ENCODE results near the gene SPNS3. TPM values are rescaled to one million over a fixed set of nuclear protein-coding genes. Genes with fewer than 3 reads are reported as not detected.

SPNS3 gene
- total RNA-seq, 1 experiment from 2014 or later, result not detected

DNA sequence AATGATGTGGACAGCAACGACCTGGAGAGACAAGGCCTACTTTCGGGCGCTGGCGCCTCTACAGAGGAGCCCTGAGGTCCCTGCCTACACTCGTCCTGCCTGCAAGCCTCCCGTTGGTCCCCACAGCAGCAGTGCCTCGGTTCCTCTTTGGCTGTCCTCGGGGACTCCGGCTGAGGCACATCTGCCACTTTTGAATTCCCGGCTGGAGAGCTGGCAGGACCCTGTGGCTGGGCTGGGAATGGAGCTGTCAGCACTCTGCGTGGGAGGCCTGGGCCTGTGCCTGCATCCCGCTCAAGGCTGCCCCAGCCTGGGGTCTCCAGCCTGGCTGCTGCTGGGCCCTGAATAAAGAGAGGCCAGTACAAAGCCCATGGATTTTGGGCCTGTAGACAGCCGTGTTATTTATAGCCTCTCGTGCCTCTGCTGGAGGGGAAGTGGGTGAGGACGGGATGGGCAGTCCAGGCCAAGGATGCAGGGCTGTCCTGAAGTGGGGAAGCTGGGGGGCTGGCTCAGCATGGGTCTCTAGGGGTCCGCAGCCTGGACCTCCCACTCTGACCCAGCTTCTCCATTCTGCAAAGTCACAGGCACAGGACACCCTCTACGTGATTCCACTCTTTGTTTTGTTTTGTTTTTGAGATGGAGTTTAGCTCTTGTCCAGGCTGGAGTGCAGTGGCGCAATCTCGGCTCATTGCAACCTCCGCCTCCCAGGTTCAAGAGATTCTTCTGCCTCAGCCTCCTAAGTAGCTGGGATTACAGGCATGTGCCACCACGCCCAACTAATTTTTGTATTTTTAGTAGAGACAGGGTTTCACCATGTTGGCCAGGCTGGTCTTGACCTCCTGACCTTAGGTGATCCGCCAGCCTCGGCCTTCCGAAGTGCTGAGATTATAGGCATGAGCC lies 54.3 kb downstream of the SPNS3 start:
- no peak for DNase-seq (ENCODE audit: low read depth)

DNA sequence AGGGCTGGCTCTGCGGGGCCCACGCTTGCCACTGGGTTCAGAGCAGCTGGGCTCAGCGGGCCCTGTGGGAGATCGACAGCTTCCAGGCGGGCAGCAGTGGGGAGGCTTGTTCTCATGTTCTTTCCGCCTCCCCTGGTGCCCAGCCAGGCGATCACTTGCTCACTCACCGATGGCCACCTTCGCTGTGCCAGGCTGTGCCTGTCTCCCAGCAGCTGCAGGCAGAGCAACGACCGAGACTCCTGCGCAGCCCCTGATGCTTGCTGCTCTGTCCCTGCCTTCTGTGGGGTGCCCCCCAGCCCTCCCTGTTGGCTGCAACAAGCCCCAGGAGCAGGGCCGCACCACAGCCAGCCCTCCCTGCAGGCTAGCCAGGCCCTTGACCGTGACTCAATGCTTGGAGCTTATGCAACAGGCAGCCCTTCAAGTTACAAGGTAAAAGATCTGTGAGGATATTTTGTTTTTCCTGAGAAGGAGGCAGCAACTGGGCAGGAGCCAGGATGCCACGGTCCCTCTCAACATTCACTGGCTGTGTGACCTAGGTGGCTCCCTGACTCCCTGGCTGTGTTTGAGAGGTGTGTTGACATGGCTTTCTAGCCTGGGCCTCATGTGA lies 55.4 kb downstream of the SPNS3 start:
- no peak for DNase-seq (ENCODE audit: low read depth)

DNA sequence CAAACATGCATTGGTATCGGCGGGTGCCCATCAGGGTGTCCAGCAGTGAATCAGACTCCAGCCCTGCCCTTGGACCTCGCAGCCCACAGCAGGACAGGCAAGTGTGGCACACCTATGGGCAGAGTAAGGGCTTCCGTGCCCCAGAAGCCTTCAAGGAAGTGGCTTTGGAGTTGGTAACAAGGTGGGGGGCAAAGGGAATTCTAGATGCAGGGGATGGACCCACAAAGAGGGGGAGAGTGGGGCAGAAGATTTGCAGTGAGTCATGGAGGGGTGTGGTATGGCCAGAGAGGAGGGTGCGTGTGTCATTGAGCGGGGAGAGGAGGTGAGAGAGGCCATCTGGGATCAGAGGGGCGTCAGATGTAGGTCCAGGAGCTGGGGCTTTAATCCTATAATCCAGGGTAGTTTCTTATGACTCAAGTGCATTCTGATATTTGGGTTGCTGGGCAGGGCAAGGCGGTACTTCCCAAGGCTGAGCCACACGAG lies 56.4 kb downstream of the SPNS3 start:
- DNase-seq (ENCODE audit: low read depth), result no peak

DNA sequence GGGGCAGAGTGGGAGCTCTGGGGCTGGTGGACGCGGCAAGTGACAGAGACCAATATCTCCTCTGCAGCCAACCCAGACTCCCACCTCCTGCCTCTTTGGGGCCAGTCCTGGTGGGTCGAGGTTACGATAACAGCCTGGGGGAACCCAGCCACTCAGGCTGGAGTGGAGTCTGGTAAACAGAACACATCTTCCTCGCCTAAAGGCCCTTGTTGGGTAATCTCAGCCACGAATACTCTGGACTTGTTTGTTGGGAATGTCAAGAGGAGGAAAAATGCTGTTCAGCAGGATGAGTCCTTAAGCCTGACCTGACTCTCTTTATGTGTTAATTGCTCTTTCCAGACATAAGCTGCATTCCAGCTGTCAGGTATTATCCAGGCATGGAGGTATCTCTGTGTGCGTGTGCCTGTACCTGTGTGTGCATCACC lies 56.9 kb downstream of the SPNS3 start:
- DNase-seq (ENCODE audit: low read depth), result no peak

DNA sequence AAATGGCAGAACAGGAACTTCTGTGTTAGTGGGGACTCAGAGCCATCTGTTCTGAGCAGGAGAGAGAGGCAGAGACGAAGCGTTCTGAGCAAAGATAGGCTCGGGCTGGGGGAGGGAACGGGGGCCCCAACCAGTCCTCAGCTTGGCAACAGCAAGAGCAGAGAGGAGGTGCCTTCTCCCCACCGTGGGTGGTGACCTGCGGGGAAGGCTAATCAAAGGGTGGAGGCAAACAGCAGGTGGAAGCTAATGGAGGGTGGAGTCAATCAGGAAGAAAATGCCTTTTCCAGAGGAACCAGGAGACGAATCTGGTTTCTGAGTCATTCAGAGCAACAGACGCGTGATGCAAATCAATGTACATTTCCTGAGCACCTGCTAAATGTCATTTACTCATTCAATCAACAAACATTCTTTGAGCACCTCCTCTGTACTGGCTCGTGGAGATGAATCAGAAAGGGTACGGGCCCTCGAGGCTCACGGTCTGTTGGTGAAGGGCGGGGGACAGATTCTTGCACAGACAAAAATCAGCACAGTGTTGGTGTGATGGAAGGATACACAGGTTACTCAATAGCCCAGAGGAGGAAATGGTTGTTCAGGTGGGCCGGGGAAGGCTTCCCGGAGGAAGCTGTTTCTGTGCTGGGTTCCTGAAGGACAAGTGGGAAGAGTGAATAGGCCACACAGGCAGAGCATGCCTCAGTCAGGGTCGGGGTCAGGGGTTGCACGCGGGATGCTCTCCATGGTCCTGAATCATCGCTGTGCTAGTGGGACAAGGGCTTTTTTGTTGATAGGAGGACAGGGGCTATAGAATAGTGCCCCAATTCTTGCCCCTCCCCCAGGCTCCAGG lies 59.2 kb downstream of the SPNS3 start:
- DNase-seq (ENCODE audit: low read depth), result peak; percentile 24

DNA sequence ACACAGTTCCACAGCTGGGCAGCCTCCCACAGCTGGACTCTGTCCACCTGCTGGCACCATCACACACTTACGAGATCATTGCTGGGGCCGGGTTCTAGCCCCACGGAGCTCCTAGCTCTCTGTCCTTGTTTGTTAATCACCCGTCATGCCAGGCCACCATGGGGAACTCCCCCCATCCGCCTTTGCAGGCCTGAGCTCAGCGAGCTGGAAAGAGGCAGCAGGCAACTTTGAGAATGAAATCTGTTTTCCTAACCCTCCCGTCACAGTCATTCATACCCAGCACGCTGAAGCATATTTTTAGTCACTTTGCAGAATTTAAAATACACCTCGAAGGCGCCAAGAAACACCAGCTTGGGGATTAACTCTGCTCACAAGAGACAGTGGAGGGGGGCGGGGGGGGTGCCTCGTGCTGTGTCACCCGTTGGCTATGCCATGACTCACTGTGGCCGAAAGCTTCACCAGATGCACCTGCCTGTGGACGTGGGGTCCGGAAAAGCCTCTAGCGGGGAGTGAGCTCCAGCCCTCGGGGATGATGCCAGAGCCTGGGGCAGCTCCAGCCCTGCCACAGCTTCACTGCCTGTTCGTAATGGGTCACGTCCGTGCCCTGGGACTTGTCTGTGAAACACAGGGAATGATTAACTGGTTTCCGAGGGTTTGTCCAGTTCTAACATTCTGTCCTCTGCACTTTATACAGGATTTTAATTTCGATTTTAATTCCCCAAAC lies 63.5 kb downstream of the SPNS3 start:
- peak; percentile 64 for DNase-seq (ENCODE audit: low read depth)

DNA sequence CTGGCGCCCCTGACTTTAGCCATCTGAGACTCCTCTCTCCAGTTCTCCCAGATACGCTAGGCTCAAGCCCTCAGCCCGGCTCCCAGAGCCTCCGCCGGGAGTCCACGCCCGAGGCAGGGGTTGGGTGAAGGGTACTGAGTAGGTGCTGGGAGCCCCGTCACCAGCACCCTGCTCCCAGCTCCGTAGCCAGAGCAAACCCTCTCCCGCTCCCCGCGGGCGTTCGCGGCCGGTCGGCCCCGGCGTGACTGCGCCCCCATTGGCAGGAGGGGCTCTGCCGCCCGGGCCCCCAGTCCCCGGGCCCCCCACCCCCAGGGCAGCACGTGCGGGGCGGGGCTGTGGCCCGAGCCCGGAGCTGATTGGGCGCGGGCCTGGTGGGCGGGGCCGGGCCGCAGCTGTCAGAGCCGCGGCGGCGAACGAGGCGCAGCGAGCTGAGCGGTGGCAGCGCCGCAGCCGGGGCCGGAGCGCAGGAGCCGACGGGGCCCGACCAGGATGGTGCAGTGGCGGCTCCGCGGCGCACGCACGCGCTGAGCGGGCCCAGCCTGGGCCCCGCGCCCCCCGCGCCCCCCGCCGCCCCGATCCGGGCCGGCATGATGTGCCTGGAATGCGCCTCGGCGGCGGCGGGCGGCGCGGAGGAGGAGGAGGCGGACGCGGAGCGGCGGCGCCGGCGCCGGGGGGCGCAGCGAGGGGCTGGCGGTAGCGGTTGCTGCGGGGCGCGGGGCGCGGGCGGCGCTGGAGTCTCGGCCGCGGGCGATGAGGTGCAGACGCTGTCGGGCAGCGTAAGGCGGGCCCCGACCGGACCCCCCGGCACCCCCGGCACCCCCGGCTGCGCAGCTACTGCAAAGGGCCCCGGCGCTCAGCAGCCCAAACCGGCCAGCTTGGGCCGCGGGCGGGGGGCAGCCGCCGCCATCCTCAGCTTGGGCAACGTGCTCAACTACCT lies 65.0 kb downstream of the SPNS3 start, which contains the start of gene SPNS2:
Gene SPNS2, plus strand, starts transcription at position 421 of the 937 bp plus-strand sequence. Its CDS starts 167 bp downstream, at position 588.
- DNase-seq (ENCODE audit: low read depth), result peak; percentile 23

DNA sequence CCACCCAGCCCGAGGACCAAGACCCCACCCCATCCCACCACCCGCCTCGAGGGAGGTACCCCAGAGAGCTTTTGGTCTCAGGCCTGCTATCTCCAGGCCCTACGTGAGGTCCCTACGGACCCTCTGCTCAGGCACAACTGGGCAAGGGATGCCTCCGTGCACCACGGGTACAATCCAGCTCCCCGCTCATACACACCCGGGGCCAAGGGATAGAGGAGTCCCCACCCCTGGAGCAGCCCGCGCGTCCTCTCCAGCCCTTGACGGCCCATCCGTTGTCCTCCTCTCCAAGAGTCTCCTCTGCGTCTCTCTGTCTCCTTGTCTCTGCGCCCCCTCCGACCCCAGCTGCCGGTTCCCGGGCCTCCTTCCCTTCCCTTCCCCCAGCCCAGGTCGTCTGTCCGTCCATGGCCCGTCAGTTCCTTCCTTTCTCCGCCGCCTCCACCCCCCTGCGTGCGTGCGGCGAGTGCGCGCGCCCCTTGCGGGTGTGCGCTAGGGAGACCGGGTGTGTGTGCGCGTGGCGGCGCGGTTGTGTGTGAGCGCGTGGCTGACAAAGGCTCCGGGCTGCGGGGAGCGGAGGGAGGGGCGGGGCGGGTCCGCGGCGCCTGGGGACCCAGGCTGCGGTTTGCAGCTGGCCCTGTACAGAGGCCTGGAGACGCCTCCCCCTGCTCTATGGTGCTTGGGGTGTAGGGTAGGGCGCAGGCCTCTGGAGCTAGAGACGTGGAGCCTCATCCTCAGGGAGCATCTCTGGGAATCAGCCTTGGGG lies 65.9 kb downstream of the SPNS3 start:
- no peak for DNase-seq (ENCODE audit: low read depth)

DNA sequence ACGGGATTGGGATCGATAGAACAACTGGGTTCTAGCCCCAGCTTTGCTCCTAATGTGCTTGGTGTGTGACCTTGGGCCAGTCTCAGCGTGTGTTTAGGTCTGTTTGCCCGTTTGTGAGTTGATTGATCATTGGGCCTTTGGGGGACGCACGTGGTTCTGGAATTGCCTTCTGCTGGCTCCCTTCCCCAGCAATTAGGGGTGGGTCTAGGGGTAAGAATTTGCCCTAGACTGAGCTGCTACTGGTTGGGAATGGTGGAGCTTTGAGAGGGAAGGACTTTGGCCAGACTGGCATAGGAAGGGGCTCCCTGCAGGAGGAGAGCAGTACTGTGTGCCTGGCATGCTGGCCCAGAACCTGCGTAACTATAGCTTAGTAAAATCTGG lies 66.4 kb downstream of the SPNS3 start:
- no peak for DNase-seq (ENCODE audit: low read depth)

DNA sequence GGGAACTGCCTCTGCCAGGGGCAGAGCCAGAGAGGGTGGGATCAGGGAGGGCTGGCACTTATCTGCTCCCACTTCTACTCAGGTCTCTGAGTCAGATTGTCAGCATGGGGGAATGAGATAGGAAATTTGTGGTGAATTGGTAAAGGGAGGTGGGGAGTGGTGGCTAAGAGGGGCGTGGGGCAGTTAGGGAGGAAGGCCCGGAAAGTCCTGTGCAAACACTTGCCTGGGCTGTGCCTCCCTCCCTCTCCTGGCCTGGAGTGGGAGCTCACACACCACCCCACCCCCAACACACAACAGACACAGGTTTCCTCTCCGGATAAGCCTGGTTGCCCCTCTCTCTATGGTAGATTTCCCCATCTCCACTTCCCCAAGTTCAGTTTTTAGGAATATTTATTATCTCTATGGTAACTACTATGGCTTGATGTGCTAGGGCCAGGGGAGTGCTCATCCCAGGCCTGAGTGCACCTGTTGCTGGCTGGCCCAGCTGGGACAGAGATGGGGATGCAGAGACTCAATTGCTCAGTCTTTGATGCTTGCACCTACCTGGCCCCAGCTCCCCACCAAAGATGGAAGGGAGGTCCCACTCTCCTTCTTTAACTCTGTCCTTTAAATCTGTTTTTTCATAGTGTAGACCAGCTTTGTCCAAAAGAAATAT lies 67.7 kb downstream of the SPNS3 start:
- no peak for DNase-seq (ENCODE audit: low read depth)

DNA sequence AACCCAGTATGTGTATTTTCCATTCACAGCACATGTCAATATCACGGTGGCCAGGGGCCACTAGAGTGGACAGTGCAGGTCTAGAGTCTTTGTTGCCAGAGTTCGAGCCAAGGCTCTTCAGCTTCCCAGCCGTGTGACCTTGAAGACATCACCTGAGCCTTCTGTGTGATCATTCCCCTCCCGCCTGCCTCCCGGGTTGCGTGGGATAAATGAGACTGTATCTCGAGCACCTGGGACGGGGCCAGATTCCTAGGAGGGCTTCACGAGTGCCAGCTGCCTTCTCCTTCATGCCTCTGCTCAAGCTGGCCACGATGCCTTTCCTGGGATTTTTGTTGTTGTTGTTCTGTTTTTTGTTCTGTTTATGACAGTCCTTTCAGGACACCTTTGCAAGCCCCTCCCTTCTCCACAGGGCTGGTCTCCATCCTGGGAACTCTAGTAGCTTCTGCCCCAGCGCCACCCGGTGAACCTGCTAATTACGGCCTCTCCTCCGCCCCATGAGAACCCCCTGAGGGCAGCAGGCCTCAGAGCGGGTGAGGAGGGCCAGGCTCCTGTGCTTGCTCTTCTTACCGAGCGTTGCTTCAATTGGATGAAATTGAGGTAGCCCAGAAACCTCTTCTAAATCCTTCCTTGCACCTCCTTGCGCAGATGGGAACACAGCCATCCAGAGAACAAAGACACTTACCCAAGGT lies 68.9 kb downstream of the SPNS3 start:
- DNase-seq (ENCODE audit: low read depth), result no peak

DNA sequence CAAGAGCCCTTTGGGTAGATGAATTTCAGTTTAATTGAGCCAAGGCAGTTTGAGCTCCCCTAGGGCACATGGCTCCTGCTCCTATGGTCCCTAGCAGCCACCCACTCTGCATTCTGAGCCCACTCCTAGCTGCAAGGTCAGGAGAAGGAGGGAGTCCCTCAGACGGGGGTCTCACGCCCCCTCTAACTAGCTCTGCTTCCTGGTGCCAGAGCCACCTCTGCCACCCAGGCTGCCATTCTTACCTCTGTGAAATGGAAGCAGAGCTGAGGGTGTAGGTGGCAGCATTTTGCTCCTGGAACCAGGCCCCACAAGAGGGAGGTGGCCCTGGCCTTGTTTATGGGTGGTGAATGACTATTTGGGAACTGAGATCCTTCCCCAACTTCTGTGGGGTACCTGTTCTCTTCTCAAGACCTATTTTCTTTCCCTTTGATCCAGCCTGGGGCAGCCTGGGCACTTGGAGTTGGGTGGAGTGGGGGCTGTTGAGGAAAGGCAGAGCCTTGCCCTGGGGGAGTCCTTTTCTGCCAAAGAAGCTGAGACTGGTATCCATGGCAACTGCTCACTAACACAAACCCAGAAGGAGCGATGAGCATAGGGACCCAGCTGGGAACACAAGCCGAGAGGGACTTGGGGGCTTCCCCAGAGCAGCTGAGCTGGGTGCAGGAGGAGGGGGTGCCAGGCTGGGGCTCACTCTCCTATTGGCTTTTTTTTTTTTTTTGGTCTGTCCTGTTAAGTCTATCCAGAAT lies 69.7 kb downstream of the SPNS3 start:
- no peak for DNase-seq (ENCODE audit: low read depth)

DNA sequence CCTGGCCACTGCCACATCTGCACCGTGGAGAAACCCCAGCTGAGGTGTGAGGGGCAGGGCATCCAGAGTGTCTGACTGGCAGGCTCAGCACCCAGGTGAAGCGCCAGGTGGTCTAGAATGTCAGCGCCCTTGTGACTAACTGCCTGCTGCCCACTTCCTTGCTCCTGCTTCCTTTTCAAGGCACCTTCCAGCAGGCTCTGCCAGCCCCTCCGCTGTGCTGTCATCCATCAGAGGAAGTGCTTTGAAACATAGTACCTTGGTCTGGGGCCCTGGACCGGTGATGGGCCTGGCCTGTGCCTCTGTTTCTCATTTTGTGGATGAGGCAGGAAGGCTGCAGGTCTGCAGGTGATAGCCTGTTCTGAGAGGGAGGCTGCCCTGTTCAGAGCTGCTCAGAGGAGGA lies 70.4 kb downstream of the SPNS3 start:
- DNase-seq (ENCODE audit: low read depth), result no peak

DNA sequence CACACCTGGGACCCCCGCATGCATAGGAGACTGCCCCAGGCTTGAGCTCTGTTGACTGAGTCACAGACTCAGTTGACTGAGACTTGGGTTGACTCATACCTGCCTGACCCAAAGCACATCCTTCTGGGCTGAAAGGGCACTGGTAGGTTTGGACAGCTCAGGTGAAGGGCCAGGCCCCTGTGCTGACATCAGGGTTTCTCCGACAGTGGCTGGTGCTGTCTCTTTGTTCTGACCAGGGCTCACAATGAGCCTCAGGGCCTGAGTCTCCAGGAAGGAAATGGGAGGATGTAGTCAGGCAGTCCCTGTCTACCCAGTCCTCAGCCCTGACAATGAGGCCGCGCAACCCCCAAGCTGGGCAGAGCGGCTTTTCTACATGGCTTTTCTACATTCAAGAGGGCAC lies 71.4 kb downstream of the SPNS3 start:
- DNase-seq (ENCODE audit: low read depth), result no peak

DNA sequence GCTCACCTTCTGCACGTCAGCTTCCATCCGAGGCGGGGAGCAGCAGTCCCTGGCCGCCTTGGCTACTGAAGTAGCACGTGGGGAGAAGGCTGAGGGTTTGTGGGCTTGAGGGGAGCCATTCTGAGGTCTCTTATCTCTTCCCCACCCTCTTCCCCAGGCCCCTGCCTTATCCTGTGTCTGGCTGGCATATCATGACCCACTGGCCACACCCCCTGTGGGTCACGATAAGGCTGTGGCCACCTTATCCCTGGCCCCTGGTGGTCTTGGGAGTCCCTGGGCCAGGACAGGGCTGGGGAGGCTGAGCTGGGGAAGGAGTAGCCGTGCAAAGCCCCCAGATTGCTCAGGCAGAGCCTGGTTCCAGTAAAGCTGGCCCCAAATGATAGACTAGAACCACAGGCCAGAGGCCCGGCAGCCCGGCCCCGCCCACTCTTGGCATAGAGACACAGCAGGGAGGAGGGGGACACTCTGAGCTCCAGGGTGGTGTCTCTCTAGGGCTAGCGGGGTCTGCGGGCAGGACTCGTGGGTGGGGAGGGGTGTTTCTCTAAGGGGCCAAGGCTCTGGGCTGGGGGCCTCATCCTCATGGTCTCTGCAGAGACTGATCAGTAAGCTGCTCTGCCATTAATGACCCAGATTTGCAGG lies 72.6 kb downstream of the SPNS3 start:
- no peak for DNase-seq (ENCODE audit: low read depth)

DNA sequence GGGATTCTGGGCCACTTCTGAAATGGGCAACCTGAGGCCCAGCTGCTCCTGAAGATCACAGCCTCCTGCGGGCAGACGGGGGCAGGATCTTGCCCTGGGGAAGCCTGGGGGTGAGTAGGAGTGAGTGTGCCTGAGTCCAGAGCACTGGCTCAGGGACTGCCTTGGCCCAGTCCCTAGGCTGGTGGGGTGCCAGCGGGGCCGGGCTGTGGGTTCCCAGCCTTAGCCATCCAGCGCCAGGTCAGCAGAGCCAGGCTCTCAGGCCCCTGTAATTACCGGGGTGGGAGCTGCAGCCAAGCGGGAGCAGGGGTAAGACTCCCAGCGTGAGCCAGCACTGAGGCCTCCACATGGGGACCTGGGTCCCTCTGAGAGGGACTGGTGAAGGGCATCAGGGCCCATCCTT lies 73.2 kb downstream of the SPNS3 start:
- DNase-seq (ENCODE audit: low read depth), result no peak

Data from LHCN-M2 (cell line).